IMR-90 (cell line): ENCODE data around the gene THSD7B. TPM values are rescaled to one million over a fixed set of nuclear protein-coding genes. Genes with fewer than 3 reads are reported as not detected.

Source experiments
- ATAC-seq: fragments of 200-7000 bp; cut with Tn5 transposase; 2 replicates; pipeline ENCODE4 v1.9.1; 2020; ENCODE audit warnings: low read depth, mild to moderate bottlenecking, moderate library complexity
- BruUV-seq: library from RNA; stranded (reverse); fragments of 400-500 nt; replicated peaks from 2 replicates; lab custom pipeline; 2021; lab: Mats Ljungman, UMichigan
- CTCF ChIA-PET: fragments of 300-600 bp; formaldehyde crosslinking; extraction: SDS; loops from one replicate; lab custom pipeline; 2021; ENCODE audit warnings: antibody characterized with exemption; lab: Yijun Ruan, JAX
- POLR2A ChIA-PET: fragments of 300-600 bp; sonication (Branson Sonifier 250); formaldehyde crosslinking; loops from one replicate; lab custom pipeline; 2022; ENCODE audit warnings: antibody characterized with exemption; ENCODE audit not compliant: unreplicated experiment; lab: Charles Lee
- DNase-seq: peaks from one replicate; pipeline ENCODE4 v3.0.0; 2013
- H2AFZ ChIP-seq: replicated peaks from 2 replicates; pipeline ENCODE3; 2013; ENCODE audit warnings: low read length, mild to moderate bottlenecking; ENCODE audit not compliant: poor library complexity
- H2AK5ac ChIP-seq: 2 replicates; pipeline ENCODE4 v1.6.1; 2013; ENCODE audit warnings: low read depth, low read length, inconsistent platforms
- H2AK9ac ChIP-seq: replicated peaks from 2 replicates; pipeline ENCODE3; 2013; ENCODE audit warnings: mild to moderate bottlenecking, low read depth, low read length, moderate library complexity; ENCODE audit not compliant: poor library complexity
- H2BK120ac ChIP-seq: 2 replicates; pipeline ENCODE4 v1.6.1; 2013; ENCODE audit warnings: low read depth, low read length, inconsistent platforms
- H2BK15ac ChIP-seq: 3 replicates; pipeline ENCODE4 v1.6.1; 2013; ENCODE audit warnings: low read depth, low read length, inconsistent platforms
- H2BK20ac ChIP-seq: 2 replicates; pipeline ENCODE4 v1.6.1; 2013; ENCODE audit warnings: low read depth, mild to moderate bottlenecking, inconsistent platforms, low read length, moderate library complexity
- H2BK5ac ChIP-seq: 2 replicates; pipeline ENCODE4 v1.6.1; 2013; ENCODE audit warnings: mild to moderate bottlenecking, low read depth, low read length, inconsistent platforms; ENCODE audit not compliant: poor library complexity, severe bottlenecking
- H3K14ac ChIP-seq: replicated peaks from 2 replicates; pipeline ENCODE4 v1.6.1; 2013; ENCODE audit warnings: low read depth, low read length, inconsistent platforms
- H3K18ac ChIP-seq: 2 replicates; pipeline ENCODE4 v1.6.1; 2013; ENCODE audit warnings: low read depth, low read length, control low read depth
- H3K23ac ChIP-seq: 2 replicates; pipeline ENCODE4 v1.6.1; 2013; ENCODE audit warnings: low read depth, low read length, inconsistent platforms
- H3K27ac ChIP-seq: 2 replicates; pipeline ENCODE4 v1.5.1; 2013; ENCODE audit warnings: mild to moderate bottlenecking, control low read depth, low read length; ENCODE audit not compliant: insufficient read depth
- H3K27me3 ChIP-seq: 2 replicates; pipeline ENCODE4 v1.6.1; 2013; ENCODE audit warnings: low read length; ENCODE audit not compliant: control insufficient read depth, insufficient read depth
- H3K36me3 ChIP-seq: 2 replicates; pipeline ENCODE4 v1.6.1; 2013; ENCODE audit warnings: low read length, mixed read lengths; ENCODE audit not compliant: control insufficient read depth, insufficient read depth
- H3K4ac ChIP-seq: 2 replicates; pipeline ENCODE4 v1.6.1; 2013; ENCODE audit warnings: low read depth, low read length, inconsistent platforms
- H3K4me1 ChIP-seq: 2 replicates; pipeline ENCODE4 v1.6.1; 2013; ENCODE audit warnings: low read length, mixed read lengths; ENCODE audit not compliant: control insufficient read depth, insufficient read depth
- H3K4me2 ChIP-seq: 2 replicates; pipeline ENCODE4 v1.6.1; 2013; ENCODE audit warnings: low read depth, mild to moderate bottlenecking, control low read depth, low read length, moderate library complexity
- H3K4me3 ChIP-seq: 2 replicates; pipeline ENCODE4 v1.5.1; 2013; ENCODE audit warnings: low read depth, mild to moderate bottlenecking, control low read depth, low read length, moderate library complexity; ENCODE audit not compliant: insufficient read depth
- H3K56ac ChIP-seq: 2 replicates; pipeline ENCODE4 v1.6.1; 2013; ENCODE audit warnings: low read length, inconsistent platforms; ENCODE audit not compliant: insufficient read depth; ENCODE audit errors: extremely low read depth
- H3K79me1 ChIP-seq, 2 experiments: 2 replicates each; pipeline ENCODE4 v1.6.1; 2013; ENCODE audit warnings: low read length in 2 of 2, inconsistent platforms in 1 of 2, low read depth in 1 of 2
- H3K9ac ChIP-seq: 2 replicates; pipeline ENCODE4 v1.6.1; 2013; ENCODE audit warnings: low read depth, low read length, control low read depth
- H3K9me1 ChIP-seq: 2 replicates; pipeline ENCODE4 v1.6.1; 2013; ENCODE audit warnings: low read length, inconsistent platforms; ENCODE audit not compliant: insufficient read depth
- H3K9me3 ChIP-seq: 2 replicates; pipeline ENCODE4 v1.6.1; 2013; ENCODE audit warnings: low read length; ENCODE audit not compliant: control insufficient read depth, insufficient read depth
- H4K20me1 ChIP-seq: 2 replicates; pipeline ENCODE4 v1.6.1; 2013; ENCODE audit warnings: low read length, inconsistent platforms; ENCODE audit not compliant: insufficient read depth
- H4K5ac ChIP-seq: 2 replicates; pipeline ENCODE4 v1.6.1; 2013; ENCODE audit warnings: mild to moderate bottlenecking, low read depth, low read length, control low read depth
- H4K8ac ChIP-seq, 2 experiments: 2 replicates each; pipeline ENCODE4 v1.6.1; 2013; ENCODE audit warnings: low read depth in 2 of 2, low read length in 2 of 2, control low read depth in 1 of 2, inconsistent platforms in 1 of 2
- H4K91ac ChIP-seq: 2 replicates; pipeline ENCODE4 v1.6.1; 2013; ENCODE audit warnings: low read depth, low read length, inconsistent platforms; ENCODE audit not compliant: insufficient read depth
- BHLHE40 ChIP-seq: fragments of 150-350 bp; IDR thresholded peaks from 2 replicates; pipeline ENCODE4 v1.6.1; 2016; ENCODE audit warnings: mild to moderate bottlenecking, low read depth, low read length
- CHD1 ChIP-seq: IDR thresholded peaks from 2 replicates; pipeline ENCODE4 v1.6.1; 2012; ENCODE audit warnings: low read depth, low read length, improper control_type of control experiment
- ELK1 ChIP-seq: fragments of 150-350 bp; IDR thresholded peaks from 2 replicates; pipeline ENCODE4 v1.6.1; 2016; ENCODE audit warnings: low read depth, mild to moderate bottlenecking, low read length, moderate library complexity, borderline replicate concordance
- FOS ChIP-seq: fragments of 150-350 bp; IDR thresholded peaks from 2 replicates; pipeline ENCODE4 v1.6.1; 2016; ENCODE audit warnings: low read depth, low read length
- MAFK ChIP-seq: IDR thresholded peaks from 2 replicates; pipeline ENCODE4 v1.6.1; 2012; ENCODE audit warnings: low read depth, low read length, improper control_type of control experiment
- MAZ ChIP-seq: IDR thresholded peaks from 2 replicates; pipeline ENCODE4 v1.6.1; 2012; ENCODE audit warnings: low read depth, mild to moderate bottlenecking, low read length, improper control_type of control experiment, moderate library complexity, borderline replicate concordance
- POLR2A ChIP-seq: IDR thresholded peaks from 2 replicates; pipeline ENCODE4 v1.6.1; 2012; ENCODE audit warnings: mild to moderate bottlenecking, low read depth, low read length
- RAD21 ChIP-seq: IDR thresholded peaks from 2 replicates; pipeline ENCODE4 v1.6.1; 2012; ENCODE audit warnings: low read length, improper control_type of control experiment
- RFX5 ChIP-seq: IDR thresholded peaks from 2 replicates; pipeline ENCODE4 v1.8.0; 2012; ENCODE audit warnings: low read depth, mild to moderate bottlenecking, low read length, moderate library complexity
- SMC3 ChIP-seq: fragments of 150-350 bp; IDR thresholded peaks from 2 replicates; pipeline ENCODE4 v1.6.1; 2016; ENCODE audit warnings: low read depth, mild to moderate bottlenecking, antibody characterized with exemption, low read length, moderate library complexity
- WGBS, 2 experiments: methylation state at CpG; one replicate each; pipeline versions ENCODE4 v1.1.5 to v1.1.7; 2013; ENCODE audit warnings: missing lambda C conversion rate in 2 of 2; ENCODE audit not compliant: insufficient read length in 1 of 2; ENCODE audit errors: extremely low coverage in 2 of 2; 5-methylcytosine and 5-hydroxymethylcytosine counted together
- dilution Hi-C: fragments of 300-500 bp; cut with HindIII; formaldehyde crosslinking; loops from one replicate; pipeline ENCODE4 v1.14.3; 2018; ENCODE audit warnings: low sequenced_read_pairs; ENCODE audit not compliant: unreplicated experiment
- in situ Hi-C: fragments of 300-500 bp; cut with MboI; formaldehyde crosslinking; loops from 3 replicates; pipeline ENCODE4 v1.14.3; 2019; ENCODE audit warnings: low sequenced_read_pairs, inconsistent platforms, mixed read lengths
- intact Hi-C: fragments of 100-400 bp; cut with micrococcal nuclease; formaldehyde crosslinking; loops from 2 replicates; pipeline ENCODE4 v1.10.0; 2022
- polyA plus RNA-seq, 3 experiments: library from polyadenylated mRNA; depleted of rRNA; stranded (reverse); fragments of >200 nt; gene quantifications; 2 replicates each; pipeline ENCODE4 v1.2.3, GENCODE V29; 2012; ENCODE audit warnings: low replicate concordance in 1 of 3
- total RNA-seq: library from RNA; depleted of rRNA; stranded (reverse); fragments of >200 nt; gene quantifications from 2 replicates; pipeline ENCODE4 v1.2.3, GENCODE V29; 2012

THSD7B gene
- total and polyA plus RNA-seq, 2 of the 4 experiments (the other 2 are of a cell fraction): not detected

GRCh38 chr2:136828162-136828561 is 62.8 kb downstream of the THSD7B start:
- Histone ChIP-seq H3K18ac (no peak overlapping the region), H2BK20ac (no peak overlapping the region), H3K27me3 (no peaks in the 10 kb centered on the region), H3K4me2 (no peak overlapping the region), H3K56ac (no peak overlapping the region), H3K14ac (no peak overlapping the region), H4K91ac (no peak overlapping the region), H4K8ac (no peak overlapping the region), H3K9me1 (no peaks in the 10 kb centered on the region), H3K23ac (no peak overlapping the region), H4K20me1 (no peaks in the 10 kb centered on the region), H2BK15ac (no peak overlapping the region), H2AK5ac (no peak overlapping the region), H3K4ac (no peak overlapping the region), H3K36me3 (no peaks in the 10 kb centered on the region), H4K5ac (no peak overlapping the region), H3K9me3 (peaks cover 2% of the 10 kb centered on the region; the same call in 1 of the 2 replicates), H3K4me1 (no peaks in the 10 kb centered on the region), H2AFZ (no peak overlapping the region), H2BK120ac (no peak overlapping the region), H2BK5ac (no peak overlapping the region), H3K27ac (no peak overlapping the region), H2AK9ac (no peak overlapping the region), H3K79me1 (no peaks in the 10 kb centered on the region), H3K9ac (no peak overlapping the region), H3K4me3 (no peak overlapping the region)
- dilution Hi-C loops (no loop called here), intact Hi-C loops (no loop called here), in situ Hi-C loops (no loop called here)
- DNase-seq (no peak), ATAC-seq (no peak)
- CTCF ChIA-PET: no interaction called here
- no peak for TF ChIP-seq MAZ
- TF ChIP-seq ELK1: no peak
- TF ChIP-seq SMC3: no peak
- TF ChIP-seq BHLHE40: no peak
- no peak for TF ChIP-seq RFX5
- TF ChIP-seq MAFK: no peak
- no peak for TF ChIP-seq RAD21
- no peak for TF ChIP-seq POLR2A
- TF ChIP-seq FOS: no peak
- TF ChIP-seq CHD1: no peak
- BruUV-seq: no TSS peak
- 40% methylated on average over 1 of the region's 1 CpG; no CpG with 5 or more reads in 1 of the 2 experiments for WGBS, 2 experiments
- POLR2A ChIA-PET: no interaction called here
